ENCODE measurements around the gene CHRNB4. TPM values are rescaled to one million over a fixed set of nuclear protein-coding genes. Genes with fewer than 3 reads are reported as not detected.

The CHRNB4 gene
- polyA plus RNA-seq (2013, experiment 1 of 2) = 0.45 TPM
- 0.52 TPM for polyA plus RNA-seq (2013, experiment 2 of 2)

- H3K79me2 ChIP-seq (ENCODE audit: control insufficient read depth, insufficient read depth, low read length) = no peaks in the 10 kb centered on the region
- no peak within 1 kb of the TSS for H3K23ac ChIP-seq (ENCODE audit: low read length)
- H3K27ac ChIP-seq (ENCODE audit: low read depth, low read length) = no peak within 1 kb of the TSS
- H4K5ac ChIP-seq (ENCODE audit: low read length) = no peak within 1 kb of the TSS
- WGBS (ENCODE audit: extremely low coverage, insufficient coverage, low lambda C conversion rate) = no CpG with 5 or more reads among the region's 47 CpGs
- H3K4me3 ChIP-seq (ENCODE audit: low read length) = peak within 1 kb of the TSS; percentile 33
- no peaks in the 10 kb centered on the region for H3K79me1 ChIP-seq (ENCODE audit: low read length)
- no peaks in the 10 kb centered on the region for H3K36me3 ChIP-seq (ENCODE audit: control insufficient read depth, insufficient read depth, low read length)
- H2BK120ac ChIP-seq (ENCODE audit: low read depth, low read length) = no peak within 1 kb of the TSS
- H3K4ac ChIP-seq (ENCODE audit: low read depth, low read length) = no peak within 1 kb of the TSS
- no peak within 1 kb of the TSS for H2AK5ac ChIP-seq (ENCODE audit: low read length)
- H3K56ac ChIP-seq (ENCODE audit: low read length) = peak within 1 kb of the TSS; percentile 82
- H3K4me2 ChIP-seq (ENCODE audit: low read length) = peak within 1 kb of the TSS; percentile 78
- peak; percentile 97 for DNase-seq
- no peaks in the 10 kb centered on the region for H3K27me3 ChIP-seq (ENCODE audit: insufficient read depth, low read length, poor library complexity)
- H3K4me1 ChIP-seq (ENCODE audit: control insufficient read depth, low read depth, low read length) = peaks cover 2% of the 10 kb centered on the region
- no peak within 1 kb of the TSS for H2BK15ac ChIP-seq (replicated peaks; ENCODE audit: low read depth)
- no peak within 1 kb of the TSS for H3K18ac ChIP-seq (ENCODE audit: low read length)
- H4K8ac ChIP-seq (ENCODE audit: low read depth, low read length) = no peak within 1 kb of the TSS
- peak within 1 kb of the TSS; percentile 55 for H3K9ac ChIP-seq (ENCODE audit: low read length)
- H2BK5ac ChIP-seq (ENCODE audit: low read length) = no peak within 1 kb of the TSS
These were observed at the start of gene CHRNB4 for GRCh38 chr15:78641102-78641748. Gene CHRNB4 (minus strand): TSS chr15:78641210. CDS start chr15:78641133, 77 bp downstream.

GRCh38 chr15:78689626-78690025 lies 48.6 kb upstream of the CHRNB4 start:
- no peak overlapping the region for H2BK5ac ChIP-seq (ENCODE audit: low read length)
- H3K9ac ChIP-seq (ENCODE audit: low read length) = no peak overlapping the region
- no peak overlapping the region for H4K8ac ChIP-seq (ENCODE audit: low read depth, low read length)
- H3K4me1 ChIP-seq (ENCODE audit: control insufficient read depth, low read depth, low read length) = peaks cover 6% of the 10 kb centered on the region
- H2BK120ac ChIP-seq (ENCODE audit: low read depth, low read length) = no peak overlapping the region
- H3K79me2 ChIP-seq (ENCODE audit: control insufficient read depth, insufficient read depth, low read length) = no peaks in the 10 kb centered on the region
- no peak overlapping the region for H2AK5ac ChIP-seq (ENCODE audit: low read length)
- no peak overlapping the region for H3K4ac ChIP-seq (ENCODE audit: low read depth, low read length)
- no peak overlapping the region for H3K4me3 ChIP-seq (ENCODE audit: low read length)
- no peak overlapping the region for H2BK15ac ChIP-seq (replicated peaks; ENCODE audit: low read depth)
- H3K36me3 ChIP-seq (ENCODE audit: control insufficient read depth, insufficient read depth, low read length) = no peaks in the 10 kb centered on the region
- H3K18ac ChIP-seq (ENCODE audit: low read length) = no peak overlapping the region
- no peaks in the 10 kb centered on the region for H3K79me1 ChIP-seq (ENCODE audit: low read length)
- H4K5ac ChIP-seq (ENCODE audit: low read length) = no peak overlapping the region
- H3K27ac ChIP-seq (ENCODE audit: low read depth, low read length) = no peak overlapping the region
- no peak overlapping the region for H3K4me2 ChIP-seq (ENCODE audit: low read length)
- no peak overlapping the region for H3K56ac ChIP-seq (ENCODE audit: low read length)
- no peak overlapping the region for H3K23ac ChIP-seq (ENCODE audit: low read length)
- no peaks in the 10 kb centered on the region for H3K27me3 ChIP-seq (ENCODE audit: insufficient read depth, low read length, poor library complexity)
- DNase-seq = no peak

- Histone ChIP-seq H3K4ac (ENCODE audit: low read depth, low read length) (no peak overlapping the region), H3K4me2 (ENCODE audit: low read length) (no peak overlapping the region), H3K4me1 (ENCODE audit: control insufficient read depth, low read depth, low read length) (peaks cover 12% of the 10 kb centered on the region), H2BK5ac (ENCODE audit: low read length) (no peak overlapping the region), H2BK120ac (ENCODE audit: low read depth, low read length) (no peak overlapping the region), H3K36me3 (ENCODE audit: control insufficient read depth, insufficient read depth, low read length) (no peaks in the 10 kb centered on the region), H3K9ac (ENCODE audit: low read length) (no peak overlapping the region), H3K4me3 (ENCODE audit: low read length) (no peak overlapping the region), H4K5ac (ENCODE audit: low read length) (no peak overlapping the region), H3K23ac (ENCODE audit: low read length) (no peak overlapping the region), H3K18ac (ENCODE audit: low read length) (no peak overlapping the region), H2BK15ac (replicated peaks; ENCODE audit: low read depth) (no peak overlapping the region), H2AK5ac (ENCODE audit: low read length) (no peak overlapping the region), H3K27ac (ENCODE audit: low read depth, low read length) (no peak overlapping the region), H3K27me3 (ENCODE audit: insufficient read depth, low read length, poor library complexity) (no peaks in the 10 kb centered on the region), H3K56ac (ENCODE audit: low read length) (peak overlapping the region; percentile 17), H3K79me2 (ENCODE audit: control insufficient read depth, insufficient read depth, low read length) (no peaks in the 10 kb centered on the region), H4K8ac (ENCODE audit: low read depth, low read length) (no peak overlapping the region), H3K79me1 (ENCODE audit: low read length) (no peaks in the 10 kb centered on the region)
- WGBS (ENCODE audit: extremely low coverage, insufficient coverage, low lambda C conversion rate) = no CpG with 5 or more reads among the region's 8 CpGs
- no peak for DNase-seq
These were observed 44.9 kb upstream of the CHRNB4 start for GRCh38 chr15:78685925-78686324.

GRCh38 chr15:78685159-78685921 lies 44.3 kb upstream of the CHRNB4 start:
- H2BK5ac ChIP-seq (ENCODE audit: low read length) = no peak overlapping the region
- H3K23ac ChIP-seq (ENCODE audit: low read length) = no peak overlapping the region
- no peak overlapping the region for H3K4me3 ChIP-seq (ENCODE audit: low read length)
- H4K8ac ChIP-seq (ENCODE audit: low read depth, low read length) = no peak overlapping the region
- peaks cover 15% of the 10 kb centered on the region for H3K4me1 ChIP-seq (ENCODE audit: control insufficient read depth, low read depth, low read length)
- no peak overlapping the region for H3K18ac ChIP-seq (ENCODE audit: low read length)
- H2BK120ac ChIP-seq (ENCODE audit: low read depth, low read length) = no peak overlapping the region
- no peaks in the 10 kb centered on the region for H3K36me3 ChIP-seq (ENCODE audit: control insufficient read depth, insufficient read depth, low read length)
- WGBS (ENCODE audit: extremely low coverage, insufficient coverage, low lambda C conversion rate) = no CpG with 5 or more reads among the region's 8 CpGs
- H2AK5ac ChIP-seq (ENCODE audit: low read length) = no peak overlapping the region
- H3K27ac ChIP-seq (ENCODE audit: low read depth, low read length) = no peak overlapping the region
- H3K79me2 ChIP-seq (ENCODE audit: control insufficient read depth, insufficient read depth, low read length) = no peaks in the 10 kb centered on the region
- no peaks in the 10 kb centered on the region for H3K27me3 ChIP-seq (ENCODE audit: insufficient read depth, low read length, poor library complexity)
- no peak overlapping the region for H3K4ac ChIP-seq (ENCODE audit: low read depth, low read length)
- H3K79me1 ChIP-seq (ENCODE audit: low read length) = no peaks in the 10 kb centered on the region
- peak overlapping the region; percentile 36 for H4K5ac ChIP-seq (ENCODE audit: low read length)
- no peak overlapping the region for H3K4me2 ChIP-seq (ENCODE audit: low read length)
- DNase-seq = peak; percentile 19
- peak overlapping the region; percentile 17 for H3K56ac ChIP-seq (ENCODE audit: low read length)
- H3K9ac ChIP-seq (ENCODE audit: low read length) = no peak overlapping the region
- H2BK15ac ChIP-seq (replicated peaks; ENCODE audit: low read depth) = no peak overlapping the region

- Histone ChIP-seq H3K23ac (ENCODE audit: low read length) (no peak overlapping the region), H3K4ac (ENCODE audit: low read depth, low read length) (no peak overlapping the region), H3K27me3 (ENCODE audit: insufficient read depth, low read length, poor library complexity) (no peaks in the 10 kb centered on the region), H3K4me1 (ENCODE audit: control insufficient read depth, low read depth, low read length) (peaks cover 15% of the 10 kb centered on the region), H3K4me2 (ENCODE audit: low read length) (no peak overlapping the region), H2BK120ac (ENCODE audit: low read depth, low read length) (no peak overlapping the region), H2BK15ac (replicated peaks; ENCODE audit: low read depth) (no peak overlapping the region), H4K5ac (ENCODE audit: low read length) (no peak overlapping the region), H3K79me2 (ENCODE audit: control insufficient read depth, insufficient read depth, low read length) (no peaks in the 10 kb centered on the region), H2BK5ac (ENCODE audit: low read length) (no peak overlapping the region), H3K79me1 (ENCODE audit: low read length) (no peaks in the 10 kb centered on the region), H3K56ac (ENCODE audit: low read length) (no peak overlapping the region), H3K36me3 (ENCODE audit: control insufficient read depth, insufficient read depth, low read length) (no peaks in the 10 kb centered on the region), H3K18ac (ENCODE audit: low read length) (no peak overlapping the region), H3K9ac (ENCODE audit: low read length) (no peak overlapping the region), H4K8ac (ENCODE audit: low read depth, low read length) (no peak overlapping the region), H3K27ac (ENCODE audit: low read depth, low read length) (no peak overlapping the region), H2AK5ac (ENCODE audit: low read length) (no peak overlapping the region), H3K4me3 (ENCODE audit: low read length) (no peak overlapping the region)
- DNase-seq = no peak
- WGBS (ENCODE audit: extremely low coverage, insufficient coverage, low lambda C conversion rate) = no CpG with 5 or more reads among the region's 2 CpGs
These were observed 43.6 kb upstream of the CHRNB4 start for GRCh38 chr15:78684657-78685056.
